HG03280 (cell line): ENCODE measurements around the gene H19.

Experiments
- ATAC-seq: cut with Tn5 transposase; IDR thresholded peaks from one replicate; pipeline ENCODE4 v1.9.1; 2021; ENCODE audit warnings: mild to moderate bottlenecking, moderate library complexity; ENCODE audit not compliant: unreplicated experiment

Gene H19

GRCh38 chr11:1997755-1998154 is at the start of gene H19:
Gene H19, minus strand, starts transcription at chr11:1997842.
- ATAC-seq = no peak

GRCh38 chr11:2041963-2042362 is 44.3 kb upstream of the H19 start:
- ATAC-seq = no peak

- no peak for ATAC-seq
Measured at GRCh38 chr11:2041153-2041552, 43.5 kb upstream of the H19 start.

- no peak for ATAC-seq
Measured at GRCh38 chr11:2039198-2039759, 41.6 kb upstream of the H19 start.

GRCh38 chr11:2036863-2037486 is 39.3 kb upstream of the H19 start:
- no peak for ATAC-seq

- no peak for ATAC-seq
Measured at GRCh38 chr11:2035382-2035781, 37.7 kb upstream of the H19 start.

GRCh38 chr11:2031058-2031457 is 33.4 kb upstream of the H19 start:
- no peak for ATAC-seq

GRCh38 chr11:2027708-2028107 is 30.1 kb upstream of the H19 start:
- ATAC-seq = no peak

GRCh38 chr11:2015025-2015424 is 17.4 kb upstream of the H19 start:
- no peak for ATAC-seq

- no peak for ATAC-seq
Measured at GRCh38 chr11:2012440-2012839, 14.8 kb upstream of the H19 start.

- ATAC-seq = no peak
Measured at GRCh38 chr11:2004466-2004865, 6.8 kb upstream of the H19 start.

- no peak for ATAC-seq
Measured at GRCh38 chr11:2002807-2003206, 5.2 kb upstream of the H19 start.

- ATAC-seq = no peak
Measured at GRCh38 chr11:2002042-2002776, 4.6 kb upstream of the H19 start.

- no peak for ATAC-seq
Measured at GRCh38 chr11:1998861-1999260, 1.2 kb upstream of the H19 start.

GRCh38 chr11:1998290-1998689 is 648 bp upstream of the H19 start:
- ATAC-seq = no peak

- no peak for ATAC-seq
Measured at GRCh38 chr11:1994121-1994520, 3.5 kb downstream of the H19 start.

GRCh38 chr11:1992111-1992510 is 5.5 kb downstream of the H19 start:
- ATAC-seq = no peak

- ATAC-seq = no peak
Measured at GRCh38 chr11:1990872-1991578, 6.6 kb downstream of the H19 start.

GRCh38 chr11:1989953-1990352 is 7.7 kb downstream of the H19 start:
- ATAC-seq = no peak

GRCh38 chr11:1988667-1989317 is 8.8 kb downstream of the H19 start:
- no peak for ATAC-seq

- ATAC-seq = no peak
Measured at GRCh38 chr11:1988174-1988573, 9.5 kb downstream of the H19 start.
